ENCODE data around the gene RABEP2.

- TF ChIP-seq, protein P1, sequence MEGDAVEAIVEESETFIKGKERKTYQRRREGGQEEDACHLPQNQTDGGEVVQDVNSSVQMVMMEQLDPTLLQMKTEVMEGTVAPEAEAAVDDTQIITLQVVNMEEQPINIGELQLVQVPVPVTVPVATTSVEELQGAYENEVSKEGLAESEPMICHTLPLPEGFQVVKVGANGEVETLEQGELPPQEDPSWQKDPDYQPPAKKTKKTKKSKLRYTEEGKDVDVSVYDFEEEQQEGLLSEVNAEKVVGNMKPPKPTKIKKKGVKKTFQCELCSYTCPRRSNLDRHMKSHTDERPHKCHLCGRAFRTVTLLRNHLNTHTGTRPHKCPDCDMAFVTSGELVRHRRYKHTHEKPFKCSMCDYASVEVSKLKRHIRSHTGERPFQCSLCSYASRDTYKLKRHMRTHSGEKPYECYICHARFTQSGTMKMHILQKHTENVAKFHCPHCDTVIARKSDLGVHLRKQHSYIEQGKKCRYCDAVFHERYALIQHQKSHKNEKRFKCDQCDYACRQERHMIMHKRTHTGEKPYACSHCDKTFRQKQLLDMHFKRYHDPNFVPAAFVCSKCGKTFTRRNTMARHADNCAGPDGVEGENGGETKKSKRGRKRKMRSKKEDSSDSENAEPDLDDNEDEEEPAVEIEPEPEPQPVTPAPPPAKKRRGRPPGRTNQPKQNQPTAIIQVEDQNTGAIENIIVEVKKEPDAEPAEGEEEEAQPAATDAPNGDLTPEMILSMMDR (conservative IDR thresholded peaks at IDR 0.05): no peak
- no peak for TF ChIP-seq EZH2 (IDR thresholded peaks at IDR 0.05; ENCODE audit: low read depth)
Observed at GRCh38 chr16:28905800-28906372, 19.2 kb downstream of the RABEP2 start.

All from PC-9 (cell line).